Neural progenitor cell (in vitro differentiated cells): Measurements from ENCODE around the gene POLR3B. TPM values are rescaled to one million over a fixed set of nuclear protein-coding genes. Genes with fewer than 3 reads are reported as not detected.

ENCODE experiments used
- DNase-seq: peaks from one replicate; pipeline ENCODE4 v3.0.0-alpha.2; 2016; ENCODE audit warnings: low spot score
- H2AFZ ChIP-seq: fragments of 200-600 bp; sonication (generic); replicated peaks from 2 replicates; pipeline ENCODE4 v1.6.1; 2016; ENCODE audit warnings: antibody characterized with exemption
- H3F3A ChIP-seq: fragments of 200-600 bp; sonication (generic); 2 replicates; pipeline ENCODE4 v1.6.1; 2016; ENCODE audit warnings: antibody characterized with exemption, low read depth
- H3K27ac ChIP-seq: fragments of 200-600 bp; sonication (generic); 2 replicates; pipeline ENCODE4 v1.5.1; 2016; ENCODE audit warnings: mild to moderate bottlenecking
- H3K27me3 ChIP-seq: fragments of 200-600 bp; sonication (generic); 2 replicates; pipeline ENCODE4 v1.6.1; 2016; ENCODE audit warnings: mild to moderate bottlenecking, moderate library complexity
- H3K36me3 ChIP-seq: fragments of 200-600 bp; sonication (generic); 2 replicates; pipeline ENCODE4 v1.5.1; 2016
- H3K4me1 ChIP-seq: fragments of 200-600 bp; sonication (generic); 2 replicates; pipeline ENCODE4 v1.6.1; 2016; ENCODE audit warnings: mixed run types
- H3K4me2 ChIP-seq: fragments of 200-600 bp; sonication (generic); 2 replicates; pipeline ENCODE4 v1.6.1; 2016
- H3K4me3 ChIP-seq: fragments of 200-600 bp; sonication (generic); 2 replicates; pipeline ENCODE4 v1.5.1; 2016
- H3K79me2 ChIP-seq: fragments of 200-600 bp; sonication (generic); 2 replicates; pipeline ENCODE4 v1.6.1; 2016; ENCODE audit warnings: low read depth
- H3K9ac ChIP-seq: fragments of 200-600 bp; sonication (generic); 2 replicates; pipeline ENCODE4 v1.6.1; 2016
- H3K9me3 ChIP-seq: fragments of 200-600 bp; sonication (generic); 2 replicates; pipeline ENCODE4 v1.5.1; 2016; ENCODE audit warnings: low read depth
- H4K20me1 ChIP-seq: fragments of 200-600 bp; sonication (generic); 2 replicates; pipeline ENCODE4 v1.6.1; 2016; ENCODE audit warnings: low read depth
- H3K27ac Mint-ChIP-seq: 3 replicates; pipeline ENCODE4 v1.8.0; 2021; ENCODE audit warnings: mixed read lengths
- H3K27me3 Mint-ChIP-seq: 2 replicates; pipeline ENCODE4 v1.8.0; 2022; ENCODE audit warnings: low read depth, mild to moderate bottlenecking, inconsistent platforms, moderate library complexity, mixed read lengths; ENCODE audit not compliant: insufficient read depth
- H3K36me3 Mint-ChIP-seq: 3 replicates; pipeline ENCODE4 v1.8.0; 2021; ENCODE audit warnings: mixed read lengths
- H3K4me1 Mint-ChIP-seq: 3 replicates; pipeline ENCODE4 v1.8.0; 2021; ENCODE audit warnings: mixed read lengths
- H3K4me3 Mint-ChIP-seq: 3 replicates; pipeline ENCODE4 v1.8.0; 2021; ENCODE audit warnings: mild to moderate bottlenecking, moderate library complexity, mixed read lengths
- H3K9me3 Mint-ChIP-seq: 3 replicates; pipeline ENCODE4 v1.8.0; 2020; ENCODE audit warnings: mixed read lengths
- EZH2 ChIP-seq: fragments of 200-600 bp; sonication (generic); IDR thresholded peaks from 2 replicates; pipeline ENCODE4 v1.6.1; 2017; ENCODE audit warnings: antibody characterized with exemption, mild to moderate bottlenecking, moderate library complexity
- EZH2phosphoT487 ChIP-seq: fragments of 200-600 bp; sonication (generic); IDR thresholded peaks from 2 replicates; pipeline ENCODE4 v1.6.1; 2017; ENCODE audit warnings: antibody characterized with exemption
- total RNA-seq: library from RNA; depleted of rRNA; stranded (reverse); fragments of >200 nt; gene quantifications from 2 replicates; pipeline ENCODE4 v1.2.3, GENCODE V29; 2015; ENCODE audit warnings: low replicate concordance
- TF ChIP-seq, protein P1 (sequence below): fragments of 200-600 bp; sonication (generic); IDR thresholded peaks from 2 replicates; pipeline ENCODE4 v1.5.1; 2017; ENCODE audit warnings: antibody characterized with exemption, mild to moderate bottlenecking

Gene POLR3B
- total RNA-seq, 1 donor from 2014 or later: 8.8 TPM

DNA sequence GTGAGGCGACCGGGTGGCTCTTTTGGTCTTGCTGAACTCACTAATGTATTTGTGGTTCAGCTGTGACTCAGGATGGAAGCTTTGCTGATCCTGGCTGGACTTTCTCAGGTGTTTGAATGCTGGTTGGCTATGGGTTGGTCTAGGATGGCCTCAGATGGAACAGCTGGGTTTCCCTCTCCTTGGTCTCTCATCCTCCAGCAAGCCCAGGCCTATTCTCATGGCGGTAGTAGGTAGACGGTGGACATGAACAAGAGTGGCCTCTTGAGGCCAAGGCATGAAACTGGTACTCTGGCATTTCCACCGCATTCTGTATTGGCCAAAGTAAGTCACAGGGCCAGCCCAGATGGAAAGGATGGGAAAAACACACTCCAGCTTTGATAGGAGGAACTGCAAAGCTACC, 11.8 kb upstream of the POLR3B start:
- H3K9me3 Mint-ChIP-seq: no peaks in the 10 kb centered on the region
- H3K27ac Mint-ChIP-seq: no peak overlapping the region
- H3K4me1 Mint-ChIP-seq: peaks cover 23% of the 10 kb centered on the region
- Histone ChIP-seq H4K20me1 (no peaks in the 10 kb centered on the region), H2AFZ (no peak overlapping the region), H3K9ac (no peak overlapping the region), H3K9me3 (no peaks in the 10 kb centered on the region), H3K27ac (no peak overlapping the region), H3K79me2 (no peaks in the 10 kb centered on the region), H3K4me2 (no peak overlapping the region), H3K27me3 (no peaks in the 10 kb centered on the region), H3K4me1 (no peaks in the 10 kb centered on the region), H3F3A (no peaks in the 10 kb centered on the region), H3K4me3 (no peak overlapping the region), H3K36me3 (no peaks in the 10 kb centered on the region)
- peaks cover 1% of the 10 kb centered on the region for H3K36me3 Mint-ChIP-seq
- TF ChIP-seq EZH2phosphoT487: no peak
- TF ChIP-seq, protein P1, sequence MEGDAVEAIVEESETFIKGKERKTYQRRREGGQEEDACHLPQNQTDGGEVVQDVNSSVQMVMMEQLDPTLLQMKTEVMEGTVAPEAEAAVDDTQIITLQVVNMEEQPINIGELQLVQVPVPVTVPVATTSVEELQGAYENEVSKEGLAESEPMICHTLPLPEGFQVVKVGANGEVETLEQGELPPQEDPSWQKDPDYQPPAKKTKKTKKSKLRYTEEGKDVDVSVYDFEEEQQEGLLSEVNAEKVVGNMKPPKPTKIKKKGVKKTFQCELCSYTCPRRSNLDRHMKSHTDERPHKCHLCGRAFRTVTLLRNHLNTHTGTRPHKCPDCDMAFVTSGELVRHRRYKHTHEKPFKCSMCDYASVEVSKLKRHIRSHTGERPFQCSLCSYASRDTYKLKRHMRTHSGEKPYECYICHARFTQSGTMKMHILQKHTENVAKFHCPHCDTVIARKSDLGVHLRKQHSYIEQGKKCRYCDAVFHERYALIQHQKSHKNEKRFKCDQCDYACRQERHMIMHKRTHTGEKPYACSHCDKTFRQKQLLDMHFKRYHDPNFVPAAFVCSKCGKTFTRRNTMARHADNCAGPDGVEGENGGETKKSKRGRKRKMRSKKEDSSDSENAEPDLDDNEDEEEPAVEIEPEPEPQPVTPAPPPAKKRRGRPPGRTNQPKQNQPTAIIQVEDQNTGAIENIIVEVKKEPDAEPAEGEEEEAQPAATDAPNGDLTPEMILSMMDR: peak; percentile 61
- no peak overlapping the region for H3K4me3 Mint-ChIP-seq
- no peaks in the 10 kb centered on the region for H3K27me3 Mint-ChIP-seq
- DNase-seq: peak; percentile 72

DNA sequence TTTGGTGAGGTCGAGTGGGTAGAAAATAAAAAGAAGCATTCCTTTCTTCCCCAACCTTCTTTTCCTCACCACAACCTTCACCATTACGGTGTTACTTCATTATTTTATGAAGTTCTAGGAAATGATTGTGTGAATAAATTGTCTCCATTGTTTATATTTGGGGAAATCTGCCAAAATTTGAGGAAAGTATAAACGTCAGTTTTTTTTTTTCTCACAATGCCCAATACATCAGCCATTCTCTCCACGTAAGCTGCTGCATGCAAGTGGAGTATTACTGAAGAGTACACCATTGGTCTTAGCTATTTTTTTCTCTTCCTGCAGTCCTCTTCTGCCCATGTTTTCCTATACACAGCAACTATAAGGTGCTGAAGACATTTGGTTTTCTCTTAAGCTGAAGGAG, 9.1 kb upstream of the POLR3B start:
- Histone ChIP-seq H3K4me3 (no peak overlapping the region), H3K9me3 (no peaks in the 10 kb centered on the region), H3K36me3 (no peaks in the 10 kb centered on the region), H3F3A (no peaks in the 10 kb centered on the region), H3K27me3 (no peaks in the 10 kb centered on the region), H3K79me2 (no peaks in the 10 kb centered on the region), H3K27ac (no peak overlapping the region), H3K9ac (no peak overlapping the region), H3K4me1 (no peaks in the 10 kb centered on the region), H2AFZ (no peak overlapping the region), H4K20me1 (no peaks in the 10 kb centered on the region), H3K4me2 (no peak overlapping the region)
- Mint-ChIP-seq H3K9me3 (no peaks in the 10 kb centered on the region), H3K4me1 (peaks cover 5% of the 10 kb centered on the region), H3K27ac (no peak overlapping the region), H3K4me3 (no peak overlapping the region), H3K36me3 (peaks cover 1% of the 10 kb centered on the region), H3K27me3 (no peaks in the 10 kb centered on the region)
- DNase-seq: no peak
- no peak for TF ChIP-seq EZH2phosphoT487
- TF ChIP-seq EZH2: no peak
- TF ChIP-seq, protein P1: no peak

DNA sequence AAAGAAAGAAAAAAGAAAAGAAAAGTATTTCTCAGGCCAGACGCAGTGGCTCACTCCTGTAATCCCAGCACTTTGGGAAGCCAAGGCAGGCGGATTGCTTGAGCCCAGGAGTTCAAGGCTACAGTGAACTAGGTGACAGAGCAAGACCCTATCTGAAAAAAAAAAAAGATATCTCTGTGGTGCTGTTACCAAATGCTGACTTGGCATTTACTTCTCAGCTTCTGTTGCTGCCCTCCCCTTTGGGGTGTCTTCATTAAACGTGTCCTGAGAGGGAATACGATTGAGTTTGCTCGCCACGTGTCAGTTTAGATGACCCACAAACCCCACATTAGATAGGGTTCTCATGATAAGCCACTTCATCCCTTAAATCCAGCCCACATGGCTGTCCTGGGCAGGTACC, 4.4 kb upstream of the POLR3B start:
- Histone ChIP-seq H3K79me2 (no peaks in the 10 kb centered on the region), H3K4me1 (no peaks in the 10 kb centered on the region), H4K20me1 (no peaks in the 10 kb centered on the region), H3K9ac (no peak overlapping the region), H3K4me3 (no peak overlapping the region), H3K9me3 (no peaks in the 10 kb centered on the region), H3K4me2 (no peak overlapping the region), H3K27ac (no peak overlapping the region), H3F3A (no peaks in the 10 kb centered on the region), H3K36me3 (no peaks in the 10 kb centered on the region), H3K27me3 (no peaks in the 10 kb centered on the region), H2AFZ (no peak overlapping the region)
- no peak overlapping the region for H3K27ac Mint-ChIP-seq
- H3K9me3 Mint-ChIP-seq: no peaks in the 10 kb centered on the region
- no peak for DNase-seq
- peaks cover 12% of the 10 kb centered on the region for H3K4me1 Mint-ChIP-seq
- peaks cover 5% of the 10 kb centered on the region for H3K27me3 Mint-ChIP-seq
- no peak overlapping the region for H3K4me3 Mint-ChIP-seq
- H3K36me3 Mint-ChIP-seq: peaks cover 1% of the 10 kb centered on the region
- TF ChIP-seq EZH2: no peak
- TF ChIP-seq, protein P1: no peak
- TF ChIP-seq EZH2phosphoT487: no peak
